SJCRH30 (cell line): ENCODE measurements around the gene NOL9. TPM values are rescaled to one million over a fixed set of nuclear protein-coding genes. Genes with fewer than 3 reads are reported as not detected.

Experiments
- DNase-seq, 2 experiments: peaks; one replicate each; pipeline ENCODE4 v3.0.0-alpha.2; 2015 to 2020
- H3K27ac ChIP-seq: fragments of 250-450 bp; sonication (Bioruptor Pico); 2 replicates; pipeline ENCODE4 v1.5.1; 2020; ENCODE audit warnings: mild to moderate bottlenecking, moderate library complexity
- H3K27me3 ChIP-seq: fragments of 250-450 bp; sonication (Bioruptor Pico); 2 replicates; pipeline ENCODE4 v1.5.1; 2020; ENCODE audit warnings: mild to moderate bottlenecking, moderate library complexity
- H3K36me3 ChIP-seq: fragments of 250-450 bp; sonication (Bioruptor Pico); 2 replicates; pipeline ENCODE4 v1.5.1; 2020; ENCODE audit warnings: mild to moderate bottlenecking, moderate library complexity
- H3K4me1 ChIP-seq: fragments of 250-450 bp; sonication (Bioruptor Pico); 2 replicates; pipeline ENCODE4 v1.5.1; 2020; ENCODE audit warnings: mild to moderate bottlenecking, moderate library complexity
- H3K4me3 ChIP-seq: fragments of 250-450 bp; sonication (Bioruptor Pico); 2 replicates; pipeline ENCODE4 v1.5.1; 2020; ENCODE audit warnings: mild to moderate bottlenecking, moderate library complexity
- H3K9me3 ChIP-seq: fragments of 250-450 bp; sonication (Bioruptor Pico); replicated peaks from 2 replicates; pipeline ENCODE4 v1.5.1; 2020; ENCODE audit warnings: mild to moderate bottlenecking, moderate library complexity
- total RNA-seq: library from RNA; depleted of rRNA; stranded (reverse); fragments of >200 nt; shearing (Covaris generic); gene quantifications from 2 replicates; pipeline ENCODE4 v1.2.3, GENCODE V29; 2014

The NOL9 gene
- total RNA-seq, 1 experiment from 2014 or later = 63.5 TPM

- Histone ChIP-seq H3K4me1 (0 out of 2 replicates have a peak, but pooled peaks cover 2% of the 10 kb centered on the region), H3K36me3 (peaks cover 74% of the 10 kb centered on the region), H3K9me3 (no peaks in the 10 kb centered on the region)
Observed at GRCh38 chr1:6594977-6595740, 40.8 kb upstream of the NOL9 start.

DNA sequence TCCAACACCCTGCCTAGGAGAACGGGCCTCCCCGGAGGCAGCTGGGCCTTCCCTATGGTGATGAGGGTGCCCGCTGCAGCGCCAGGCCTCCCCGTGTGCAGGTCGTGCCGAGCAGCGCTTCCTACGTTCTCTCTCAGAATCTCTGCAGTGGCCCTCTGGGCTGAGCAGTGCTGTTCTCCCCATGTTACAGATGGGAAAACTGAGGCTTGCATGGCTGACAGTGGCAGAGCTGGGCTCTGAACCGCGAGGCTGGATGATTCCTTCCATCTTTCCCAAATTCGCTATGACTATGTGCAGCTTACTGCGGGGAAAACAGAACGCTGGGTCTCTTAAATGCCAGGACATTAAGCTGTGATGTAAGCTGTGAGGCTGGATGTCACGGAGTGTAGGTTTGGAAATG lies 39.5 kb upstream of the NOL9 start:
- H3K4me1 ChIP-seq = no peaks in the 10 kb centered on the region
- peaks cover 78% of the 10 kb centered on the region for H3K36me3 ChIP-seq
- no peak overlapping the region for H3K4me3 ChIP-seq
- no peaks in the 10 kb centered on the region for H3K27me3 ChIP-seq
- no peak overlapping the region for H3K27ac ChIP-seq
- DNase-seq = no peak
- H3K9me3 ChIP-seq = no peaks in the 10 kb centered on the region

More at GRCh38 chr1:6594977-6595740, 40.8 kb upstream of the NOL9 start:
- Histone ChIP-seq H3K27ac (no peak overlapping the region), H3K4me3 (no peak overlapping the region), H3K27me3 (no peaks in the 10 kb centered on the region)
- no peak for DNase-seq

DNA sequence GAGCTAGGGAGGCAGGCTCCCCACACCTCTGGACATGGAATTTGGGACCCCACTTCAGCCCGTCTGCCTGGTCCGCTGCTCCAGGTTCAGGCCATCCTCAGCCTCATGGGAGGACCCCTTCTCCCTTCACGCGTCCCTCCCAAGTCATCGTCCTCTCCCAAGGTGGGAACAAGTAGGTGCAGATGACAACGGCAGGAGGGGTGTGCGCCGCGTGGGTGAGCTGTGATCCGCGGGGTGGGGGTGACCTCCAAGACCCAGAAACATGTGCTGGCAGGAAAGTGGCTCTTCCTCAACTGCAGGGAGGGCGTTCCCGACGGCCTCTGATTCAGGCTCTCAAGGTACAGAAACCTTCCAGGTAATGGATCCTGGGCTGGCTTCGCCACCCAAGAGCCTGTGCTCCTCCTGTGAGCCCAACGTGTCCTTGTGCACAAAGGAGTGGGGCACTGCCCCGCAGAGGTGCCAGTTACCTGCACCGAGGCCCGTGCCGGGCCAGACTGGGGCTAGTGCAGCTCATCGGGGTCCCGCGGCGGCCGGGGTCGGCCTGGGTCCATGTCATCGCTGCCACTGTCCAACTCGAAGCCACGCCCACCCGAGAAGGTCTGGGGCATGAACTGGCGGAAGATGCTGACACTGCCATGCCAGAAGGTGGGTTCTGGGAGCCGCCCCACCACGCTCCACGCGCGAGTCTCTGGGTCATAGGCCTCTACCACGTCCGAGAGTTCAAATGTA lies 38.7 kb upstream of the NOL9 start:
- no peak for DNase-seq
- H3K4me1 ChIP-seq = no peaks in the 10 kb centered on the region
- H3K4me3 ChIP-seq = no peak overlapping the region
- H3K36me3 ChIP-seq = peaks cover 80% of the 10 kb centered on the region
- H3K27me3 ChIP-seq = no peaks in the 10 kb centered on the region
- no peak overlapping the region for H3K27ac ChIP-seq
- no peaks in the 10 kb centered on the region for H3K9me3 ChIP-seq

GRCh38 chr1:6592441-6592840 lies 38.1 kb upstream of the NOL9 start:
- Histone ChIP-seq H3K27me3 (no peaks in the 10 kb centered on the region), H3K36me3 (peaks cover 75% of the 10 kb centered on the region), H3K27ac (no peak overlapping the region), H3K4me3 (no peak overlapping the region), H3K9me3 (no peaks in the 10 kb centered on the region), H3K4me1 (no peaks in the 10 kb centered on the region)
- no peak for DNase-seq

- Histone ChIP-seq H3K4me3 (no peak overlapping the region), H3K27ac (no peak overlapping the region), H3K27me3 (no peaks in the 10 kb centered on the region), H3K4me1 (no peaks in the 10 kb centered on the region), H3K9me3 (no peaks in the 10 kb centered on the region), H3K36me3 (peaks cover 67% of the 10 kb centered on the region)
- DNase-seq = no peak
Observed at GRCh38 chr1:6591644-6592043, 37.3 kb upstream of the NOL9 start.

GRCh38 chr1:6591222-6591621 lies 36.9 kb upstream of the NOL9 start:
- H3K4me1 ChIP-seq = no peaks in the 10 kb centered on the region

DNA sequence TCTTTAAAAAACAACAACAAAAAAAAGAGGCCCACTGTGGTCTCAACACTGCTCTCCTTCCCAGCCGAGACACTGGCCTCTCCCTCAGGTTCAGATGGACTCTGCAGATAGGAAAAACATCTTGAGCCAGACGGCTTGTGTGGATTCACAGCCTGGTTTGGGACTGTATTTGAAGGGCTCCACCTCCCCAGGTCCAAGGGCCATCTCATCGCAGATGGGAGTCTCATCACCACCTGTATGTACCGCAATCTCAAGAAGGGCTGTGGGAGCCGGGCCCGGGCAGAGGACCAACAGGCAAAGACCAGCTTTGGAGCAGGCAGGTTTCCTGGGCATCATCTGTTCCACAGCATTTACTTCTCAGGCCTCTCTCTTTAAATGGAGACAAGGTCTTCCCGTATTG lies 35.7 kb upstream of the NOL9 start:
- no peak for DNase-seq
- Histone ChIP-seq H3K4me3 (no peak overlapping the region), H3K9me3 (no peaks in the 10 kb centered on the region), H3K36me3 (peaks cover 52% of the 10 kb centered on the region), H3K4me1 (no peaks in the 10 kb centered on the region), H3K27me3 (no peaks in the 10 kb centered on the region), H3K27ac (no peak overlapping the region)

More at GRCh38 chr1:6591222-6591621, 36.9 kb upstream of the NOL9 start:
- DNase-seq = no peak
- no peak overlapping the region for H3K4me3 ChIP-seq
- H3K36me3 ChIP-seq = peaks cover 63% of the 10 kb centered on the region
- H3K9me3 ChIP-seq = no peaks in the 10 kb centered on the region
- no peak overlapping the region for H3K27ac ChIP-seq
- H3K27me3 ChIP-seq = no peaks in the 10 kb centered on the region

- Histone ChIP-seq H3K27ac (no peak overlapping the region), H3K27me3 (no peaks in the 10 kb centered on the region), H3K4me1 (no peaks in the 10 kb centered on the region), H3K36me3 (peaks cover 42% of the 10 kb centered on the region), H3K9me3 (no peaks in the 10 kb centered on the region), H3K4me3 (no peak overlapping the region)
- DNase-seq = peak in 1 of 2 experiments; percentile 49
Observed at GRCh38 chr1:6588893-6589520, 34.7 kb upstream of the NOL9 start.

DNA sequence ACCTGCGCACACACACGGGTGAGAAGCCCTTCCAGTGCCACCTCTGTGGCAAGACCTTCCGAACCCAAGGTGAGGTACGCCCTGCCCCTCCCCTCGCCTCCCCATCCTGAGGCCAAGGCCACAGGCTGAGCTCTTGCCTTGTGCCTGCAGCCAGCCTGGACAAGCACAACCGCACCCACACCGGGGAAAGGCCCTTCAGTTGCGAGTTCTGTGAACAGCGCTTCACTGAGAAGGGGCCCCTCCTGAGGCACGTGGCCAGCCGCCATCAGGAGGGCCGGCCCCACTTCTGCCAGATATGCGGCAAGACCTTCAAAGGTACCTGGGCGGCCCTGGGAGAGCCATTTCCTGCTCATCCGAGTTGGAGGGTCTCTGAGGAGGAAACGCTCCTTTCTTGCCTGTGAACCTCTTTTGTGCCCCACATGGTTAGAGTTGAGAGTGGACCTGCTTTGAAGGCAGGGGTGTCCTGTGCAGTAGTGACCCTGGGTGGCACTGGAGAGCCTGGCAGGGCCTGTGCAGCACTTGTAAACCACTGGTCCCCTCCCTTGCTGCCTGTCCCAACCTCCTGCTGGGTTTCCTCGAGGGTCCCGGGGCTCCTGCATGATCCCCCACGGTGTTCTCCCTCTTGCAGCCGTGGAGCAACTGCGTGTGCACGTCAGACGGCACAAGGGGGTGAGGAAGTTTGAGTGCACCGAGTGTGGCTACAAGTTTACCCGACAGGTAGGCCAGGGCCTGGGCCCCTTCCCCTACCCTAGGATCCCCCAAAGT lies 34.0 kb upstream of the NOL9 start:
- Histone ChIP-seq H3K36me3 (peaks cover 36% of the 10 kb centered on the region), H3K27ac (no peak overlapping the region), H3K27me3 (no peaks in the 10 kb centered on the region), H3K4me1 (no peaks in the 10 kb centered on the region), H3K4me3 (no peak overlapping the region), H3K9me3 (no peaks in the 10 kb centered on the region)
- DNase-seq = no peak

DNA sequence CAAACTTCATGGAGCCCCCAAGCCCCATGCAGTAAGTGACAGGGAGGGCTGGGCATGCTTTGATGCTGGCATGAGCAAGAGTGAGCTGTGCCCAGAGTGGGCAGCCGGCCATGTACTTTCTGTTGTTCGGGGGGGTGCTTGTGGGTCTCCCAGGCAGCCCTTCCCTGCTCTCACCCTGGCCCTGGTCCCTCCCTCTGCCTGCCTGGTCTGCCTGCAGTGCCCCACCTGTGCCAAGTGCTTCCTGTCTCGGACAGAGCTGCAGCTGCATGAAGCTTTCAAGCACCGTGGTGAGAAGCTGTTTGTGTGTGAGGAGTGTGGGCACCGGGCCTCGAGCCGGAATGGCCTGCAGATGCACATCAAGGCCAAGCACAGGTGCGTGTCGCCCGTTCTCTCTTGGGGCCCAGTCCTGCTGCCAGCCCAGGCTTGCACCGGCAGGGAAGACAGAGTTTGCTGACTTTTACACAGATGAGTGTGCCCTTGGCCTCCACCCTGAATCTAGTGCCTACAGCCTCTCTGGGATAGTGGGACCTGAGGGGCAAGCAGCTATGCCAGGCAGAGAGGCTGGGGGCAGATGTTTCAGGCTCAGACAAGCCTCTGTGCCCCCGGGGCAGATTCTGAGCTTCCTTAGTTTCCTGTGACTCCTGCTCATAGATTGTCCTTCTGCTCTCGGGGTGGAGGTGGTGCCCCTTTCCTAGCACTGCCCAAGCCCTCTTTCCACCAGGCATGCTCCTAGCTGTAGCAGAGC lies 33.1 kb upstream of the NOL9 start:
- no peaks in the 10 kb centered on the region for H3K4me1 ChIP-seq
- DNase-seq = no peak
- no peak overlapping the region for H3K27ac ChIP-seq
- peaks cover 28% of the 10 kb centered on the region for H3K36me3 ChIP-seq
- H3K4me3 ChIP-seq = no peak overlapping the region
- H3K9me3 ChIP-seq = no peaks in the 10 kb centered on the region
- no peaks in the 10 kb centered on the region for H3K27me3 ChIP-seq

- Histone ChIP-seq H3K27me3 (no peaks in the 10 kb centered on the region), H3K36me3 (peaks cover 23% of the 10 kb centered on the region), H3K4me1 (no peaks in the 10 kb centered on the region), H3K9me3 (no peaks in the 10 kb centered on the region), H3K4me3 (no peak overlapping the region), H3K27ac (no peak overlapping the region)
- no peak for DNase-seq
Observed at GRCh38 chr1:6586404-6586816, 32.1 kb upstream of the NOL9 start.

DNA sequence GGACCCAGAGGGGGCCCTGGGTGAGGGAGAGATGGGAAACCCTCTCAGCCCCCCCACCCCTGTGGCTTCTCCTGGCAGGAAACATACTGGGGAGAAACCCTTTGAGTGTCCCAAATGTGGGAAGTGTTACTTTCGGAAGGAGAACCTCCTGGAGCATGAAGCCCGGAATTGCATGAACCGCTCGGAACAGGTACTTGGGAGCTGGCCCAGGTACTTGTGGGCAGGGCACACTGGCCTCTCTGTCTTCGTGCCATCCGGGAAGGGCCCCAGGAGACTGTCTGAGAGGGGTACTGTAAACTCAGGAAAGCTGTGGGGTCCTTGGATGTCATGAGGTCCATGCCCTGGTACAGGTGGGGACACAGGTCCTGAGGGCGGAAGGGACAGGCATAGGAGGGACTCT lies 31.5 kb upstream of the NOL9 start:
- no peak overlapping the region for H3K4me3 ChIP-seq
- H3K4me1 ChIP-seq = peaks cover 4% of the 10 kb centered on the region; the same call in 1 of the 2 replicates
- no peak for DNase-seq
- H3K9me3 ChIP-seq = no peaks in the 10 kb centered on the region
- H3K27ac ChIP-seq = no peak overlapping the region
- H3K36me3 ChIP-seq = peaks cover 22% of the 10 kb centered on the region
- H3K27me3 ChIP-seq = no peaks in the 10 kb centered on the region

DNA sequence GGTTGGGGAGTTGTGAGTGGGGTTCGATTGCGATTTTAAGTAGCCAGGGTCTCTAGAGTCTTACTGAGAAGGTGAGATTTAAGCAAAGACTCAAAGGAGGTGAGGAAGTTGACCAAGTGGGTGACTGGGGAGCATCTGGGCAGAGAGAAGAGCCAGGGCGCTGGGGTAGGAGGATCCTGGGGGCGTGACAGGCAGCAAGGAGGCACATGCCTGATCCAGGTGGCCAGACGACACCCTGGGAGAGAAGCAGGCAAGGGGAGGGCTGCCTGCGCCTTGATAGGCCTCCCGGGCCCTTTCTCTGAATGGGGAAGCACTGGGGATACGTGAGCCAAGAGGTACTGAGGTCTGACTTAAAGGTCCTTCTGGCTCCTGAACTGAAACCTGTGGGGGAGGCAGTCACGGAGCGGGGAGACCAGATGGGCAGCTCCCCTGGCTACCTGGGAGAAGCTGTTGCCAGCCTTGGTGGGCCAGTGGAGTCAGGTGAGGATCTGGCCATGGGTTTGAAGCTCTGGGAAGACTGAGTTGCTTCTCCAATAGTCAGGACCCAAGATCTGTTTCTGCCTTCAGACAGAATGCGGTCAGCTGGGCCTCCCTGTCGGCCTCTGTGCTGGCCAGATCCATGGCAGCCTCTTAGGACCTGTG lies 30.9 kb upstream of the NOL9 start:
- Histone ChIP-seq H3K27me3 (no peaks in the 10 kb centered on the region), H3K4me1 (peaks cover 8% of the 10 kb centered on the region; the same call in 1 of the 2 replicates), H3K27ac (no peak overlapping the region), H3K9me3 (no peaks in the 10 kb centered on the region), H3K4me3 (no peak overlapping the region), H3K36me3 (peaks cover 16% of the 10 kb centered on the region)
- no peak for DNase-seq
